SIG-M5 (cell line): ENCODE results near the gene BLOC1S5.
"Not testable (repeated sequence)": the region's sequence is repeated elsewhere in the genome, so short reads cannot be mapped to it uniquely, and the experiment has no call there.

Experiments used
- DNase-seq: peaks from one replicate; lab custom pipeline; 2025; lab: John Stamatoyannopoulos, UW

Gene BLOC1S5

DNA sequence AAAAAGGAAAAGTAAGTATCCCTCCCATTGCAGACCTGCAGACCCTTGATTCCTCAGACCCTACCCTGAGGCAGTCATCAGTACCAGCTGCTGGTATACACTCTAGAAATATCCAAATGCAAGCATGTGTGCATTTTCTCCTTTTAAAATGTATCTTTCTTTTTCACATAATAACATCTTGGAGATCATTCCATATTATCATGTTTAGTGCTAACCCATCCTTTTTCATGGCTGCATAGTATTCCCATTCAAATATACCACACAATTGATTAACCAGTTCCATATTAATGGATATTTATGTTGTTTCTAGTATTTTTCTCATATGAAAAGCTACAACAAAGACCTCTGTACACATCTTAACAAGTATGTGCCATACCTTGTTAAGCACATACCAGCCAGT is 70.8 kb downstream of the BLOC1S5 start:
- DNase-seq: no peak

DNA sequence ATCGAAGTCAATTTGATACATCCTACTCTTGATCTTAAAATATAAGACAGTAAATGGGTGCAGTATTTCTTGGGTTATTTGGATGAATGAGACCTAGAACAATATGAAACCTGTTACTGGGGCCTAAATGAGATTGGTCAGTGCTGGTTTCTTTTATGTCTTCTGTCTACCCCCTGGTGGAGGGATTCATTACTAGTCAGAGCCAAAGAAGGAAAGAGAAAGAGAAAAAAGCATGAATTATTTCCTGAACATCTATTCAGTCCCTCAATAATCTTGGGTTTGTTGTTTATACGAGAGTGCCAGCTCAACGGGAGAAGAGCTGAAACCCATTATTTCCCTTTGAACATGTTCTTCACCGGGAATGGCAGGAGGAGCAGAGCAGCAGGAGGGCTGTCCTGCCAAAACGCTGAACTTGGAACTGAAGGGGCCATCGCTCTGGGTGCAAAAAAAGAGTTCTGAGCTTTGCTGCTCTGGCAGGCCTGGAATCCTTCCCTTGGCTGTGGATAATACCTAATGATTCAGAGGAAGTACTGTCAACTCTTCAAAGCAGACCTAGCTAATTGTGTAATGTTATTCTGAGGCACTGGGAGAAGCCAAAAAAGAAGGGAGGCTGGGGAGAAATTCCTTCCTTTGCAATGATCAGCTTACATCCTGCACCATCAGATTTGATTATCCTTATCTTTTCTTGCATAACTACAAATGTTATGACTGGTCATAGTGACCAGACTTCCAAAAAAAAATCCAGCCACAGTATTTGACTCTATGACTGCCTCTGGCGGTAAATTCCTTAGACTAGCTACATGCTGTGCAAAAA is 72.0 kb downstream of the BLOC1S5 start:
- no peak for DNase-seq

DNA sequence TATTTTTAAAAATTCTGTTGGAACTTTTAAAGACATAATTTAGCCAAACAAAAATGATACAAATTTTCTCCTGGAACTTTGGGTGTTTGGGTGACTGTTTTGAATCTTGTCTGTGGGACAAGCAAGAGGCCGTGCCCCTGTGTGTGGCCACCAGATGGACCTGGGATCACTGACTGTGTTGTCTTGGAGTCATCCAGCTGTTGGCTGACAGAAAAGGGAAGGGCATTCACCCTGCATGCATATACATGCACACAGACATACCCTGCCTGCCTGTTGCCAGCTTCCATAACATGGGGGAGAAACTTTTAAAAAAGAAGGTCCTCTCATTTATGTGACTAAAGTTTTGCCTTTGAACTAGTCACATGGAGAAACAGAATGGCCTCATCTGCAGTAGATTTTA is 72.7 kb downstream of the BLOC1S5 start:
- DNase-seq: no peak

DNA sequence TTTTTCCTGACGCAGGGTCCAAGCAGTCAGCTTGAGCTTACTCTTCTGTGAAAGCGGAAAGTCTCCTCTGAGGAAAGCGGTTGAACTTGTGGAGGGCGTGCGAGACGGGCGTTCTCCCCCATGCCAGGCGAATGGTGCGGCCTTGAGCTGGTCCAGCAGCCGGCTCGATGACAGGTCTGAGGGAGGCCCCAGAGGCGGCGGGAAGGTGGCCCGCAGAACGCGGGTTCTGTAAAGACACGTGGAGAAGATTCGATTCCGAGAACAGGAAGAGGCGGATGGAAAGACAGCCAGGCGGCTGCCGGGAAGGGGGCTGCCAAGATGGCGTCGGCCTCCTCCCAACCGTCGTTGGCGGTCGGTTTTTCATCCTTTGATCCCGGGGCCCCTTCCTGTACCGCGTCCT is 78.0 kb downstream of the BLOC1S5 start:
- DNase-seq: no peak

DNA sequence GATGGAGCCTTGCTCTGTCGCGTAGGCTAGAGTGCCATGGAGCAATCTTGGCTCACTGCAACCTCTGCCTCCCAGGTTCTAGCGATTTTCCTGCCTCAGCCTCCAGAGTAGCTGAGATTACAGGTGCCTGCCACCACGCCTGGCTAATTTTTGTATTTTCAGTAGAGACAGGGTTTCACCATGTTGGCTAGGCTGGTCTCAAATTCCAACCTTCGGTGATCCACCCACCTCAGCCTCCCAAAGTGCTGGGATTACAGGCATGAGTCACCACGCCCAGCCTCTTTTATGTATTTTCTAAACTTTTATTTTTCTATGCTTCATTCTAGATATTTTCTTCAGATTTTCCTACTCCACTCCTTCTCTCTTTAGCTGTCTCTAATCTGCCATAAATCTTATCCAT is 80.2 kb downstream of the BLOC1S5 start:
- not testable (repeated sequence) for DNase-seq

DNA sequence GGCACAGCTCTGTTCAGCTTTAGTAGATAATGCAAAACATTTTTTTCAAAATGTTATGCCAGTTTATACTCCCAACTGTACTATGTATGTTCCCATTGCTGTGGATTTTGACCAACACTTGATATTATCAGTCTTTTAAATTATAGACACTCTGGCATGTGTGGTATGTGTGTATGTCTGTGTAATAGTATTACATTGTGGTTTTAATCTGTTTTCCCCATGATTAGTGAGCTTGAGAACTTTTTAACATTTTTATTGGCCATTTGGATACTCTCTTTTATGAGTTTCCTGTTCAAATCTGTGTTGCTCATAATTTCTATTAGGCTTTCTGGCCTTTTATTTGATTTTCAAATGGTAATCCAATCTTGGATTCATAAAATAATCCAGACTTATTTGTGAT is 84.4 kb downstream of the BLOC1S5 start:
- DNase-seq: no peak

DNA sequence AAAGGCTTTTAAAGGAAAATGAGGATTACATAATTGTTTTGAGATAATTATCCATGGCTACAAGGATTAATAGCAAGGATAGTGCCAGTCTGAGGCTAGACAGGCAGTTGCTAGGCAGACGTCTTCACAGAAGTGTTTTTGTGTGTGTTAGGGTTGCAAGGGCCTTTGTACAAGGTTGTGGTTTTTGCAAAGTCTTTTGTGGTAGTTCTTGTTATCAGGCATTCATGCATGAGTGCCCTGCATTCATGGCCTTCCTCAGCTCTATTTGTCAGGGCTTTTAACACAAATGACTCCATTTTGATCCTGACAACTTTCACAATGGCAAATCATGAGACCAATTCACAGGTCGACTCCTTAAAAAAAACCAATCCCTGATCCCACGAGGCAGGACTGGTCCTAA is 85.5 kb downstream of the BLOC1S5 start:
- no peak for DNase-seq

DNA sequence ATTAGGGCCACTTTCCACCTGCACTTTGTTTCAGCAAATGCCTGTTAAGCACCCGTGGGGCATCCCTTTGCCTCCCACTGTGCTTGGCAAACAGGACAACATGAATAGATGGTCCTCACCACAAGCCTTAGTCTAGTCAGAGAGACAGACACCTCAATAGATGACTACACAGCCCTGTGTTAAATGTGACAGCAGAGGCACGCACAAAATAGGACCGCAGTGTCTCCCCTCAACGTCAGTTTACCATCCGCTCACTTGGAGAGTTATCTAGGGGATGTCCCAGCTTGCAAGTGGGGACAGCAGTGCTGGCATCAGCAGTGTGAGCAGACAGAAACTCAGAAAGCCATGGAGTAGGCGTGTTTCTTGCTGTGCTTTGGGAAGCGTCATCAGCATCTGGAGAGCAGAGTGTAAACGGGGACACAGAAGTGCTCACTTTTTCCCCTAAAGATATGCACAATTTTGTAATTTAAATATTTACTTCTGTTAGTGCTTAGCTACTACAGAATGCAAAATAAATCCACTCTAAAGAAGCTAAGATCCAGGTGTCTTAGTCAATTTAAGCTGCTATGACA is 87.6 kb downstream of the BLOC1S5 start:
- no peak for DNase-seq

DNA sequence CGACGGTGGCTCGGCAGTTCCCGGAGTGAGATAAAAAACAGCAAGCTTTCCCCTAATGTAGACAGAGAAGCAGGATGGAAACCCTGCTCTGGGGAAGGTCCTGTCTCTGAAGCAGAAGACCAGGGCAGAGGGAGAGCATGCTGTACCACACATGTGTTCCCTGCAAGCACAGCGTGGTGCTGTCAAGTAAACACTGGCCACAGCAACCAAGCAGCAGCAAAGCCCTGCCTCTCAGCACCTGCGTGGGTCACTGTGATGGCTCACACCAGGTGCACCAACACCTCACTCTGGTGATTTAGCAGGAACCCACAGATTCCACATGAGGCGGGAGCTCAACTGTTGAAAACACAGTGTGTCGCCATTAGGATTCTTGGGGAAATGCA is 88.4 kb downstream of the BLOC1S5 start:
- DNase-seq: no peak

DNA sequence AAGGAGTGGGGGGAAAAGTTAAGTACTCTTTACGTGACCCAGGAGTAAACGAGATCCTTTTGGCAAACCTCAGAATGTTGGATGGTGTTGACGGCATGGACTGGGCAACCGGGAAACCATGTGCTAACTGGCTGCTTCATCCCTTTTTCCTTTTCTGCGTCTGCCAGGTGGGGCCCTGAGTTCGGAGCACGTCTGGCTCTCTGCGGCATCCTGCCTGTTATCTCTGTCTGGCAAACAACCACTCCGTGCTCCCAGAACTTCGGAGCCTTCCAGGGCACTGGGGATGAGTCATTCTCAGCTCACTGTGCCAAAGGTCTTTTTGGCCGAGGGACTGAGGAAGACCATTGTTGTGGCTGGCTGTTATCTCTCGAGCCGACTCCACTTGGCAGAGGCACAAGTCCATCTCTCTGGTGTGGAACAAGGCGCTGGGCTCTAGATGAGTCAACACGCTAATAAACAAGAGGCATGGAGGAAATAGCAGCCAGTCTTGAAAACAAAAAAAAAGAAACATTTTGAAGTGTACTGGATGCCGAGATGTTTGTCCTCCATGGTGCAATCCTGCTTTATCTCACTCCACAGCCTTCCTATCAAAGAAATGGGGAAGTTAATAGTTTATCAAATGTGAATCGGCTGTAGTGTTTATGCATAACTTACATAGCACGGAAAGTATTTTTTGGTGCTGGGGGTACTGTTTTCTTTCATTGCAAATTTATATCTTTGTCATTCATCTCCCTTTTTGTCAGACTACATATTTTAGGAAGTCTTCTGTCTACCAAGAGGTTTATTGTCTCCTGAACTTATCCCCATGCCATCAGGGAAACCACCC is 89.0 kb downstream of the BLOC1S5 start:
- no peak for DNase-seq

DNA sequence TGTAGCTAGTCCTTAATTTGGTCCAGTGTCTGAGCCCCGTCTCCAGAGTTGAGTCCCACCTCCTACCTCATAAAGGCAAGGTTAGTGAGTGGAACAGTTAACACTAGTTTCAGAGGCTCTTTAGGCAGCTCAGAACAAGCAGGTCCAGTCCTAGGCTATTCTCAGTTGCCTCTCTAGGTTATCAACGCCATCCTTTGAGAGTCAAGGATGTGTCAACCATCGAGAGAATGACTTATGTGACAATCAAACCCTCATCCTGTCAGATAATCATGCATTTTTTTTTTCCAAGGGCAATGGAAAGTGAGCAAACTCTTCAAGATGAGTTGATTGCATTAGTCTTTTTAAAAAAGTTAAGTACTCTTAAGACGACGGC is 89.6 kb downstream of the BLOC1S5 start:
- DNase-seq: no peak

DNA sequence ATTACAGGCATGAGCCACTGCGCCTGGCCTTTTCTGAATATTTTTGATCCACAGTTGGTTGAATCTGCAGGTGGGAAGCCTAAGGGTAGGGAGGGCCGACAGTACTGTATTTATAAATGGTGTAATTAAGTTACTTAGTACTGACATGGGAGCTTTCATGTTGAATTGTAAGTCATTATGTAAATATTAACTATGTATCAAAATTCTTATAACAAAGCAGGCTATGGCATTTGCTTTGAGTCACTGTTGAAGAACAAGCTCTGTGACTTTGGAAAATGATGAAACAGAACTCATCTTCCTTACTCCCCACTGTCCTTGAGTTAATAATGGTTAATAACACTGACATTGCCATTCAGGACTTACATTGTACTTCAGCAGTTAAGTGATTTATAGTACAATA is 90.6 kb downstream of the BLOC1S5 start:
- no peak for DNase-seq

DNA sequence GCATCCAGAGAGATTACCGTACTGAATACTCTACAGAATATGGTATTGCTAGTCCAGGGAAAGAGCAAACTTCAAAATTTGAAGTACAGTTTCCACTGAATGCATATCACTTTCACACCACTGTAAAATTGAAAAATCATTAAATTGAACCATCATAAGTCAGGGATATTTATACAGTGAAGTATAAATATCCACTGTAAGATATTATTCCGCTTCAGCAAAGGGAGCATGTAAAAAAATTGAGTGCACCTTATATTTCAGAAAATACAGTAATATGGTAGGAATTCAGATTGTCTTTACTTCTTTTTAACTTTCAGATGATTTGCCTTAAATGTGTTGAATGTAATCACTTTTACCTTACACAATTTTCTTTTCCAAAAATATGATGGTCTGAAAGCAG is 92.7 kb downstream of the BLOC1S5 start:
- DNase-seq: no peak

DNA sequence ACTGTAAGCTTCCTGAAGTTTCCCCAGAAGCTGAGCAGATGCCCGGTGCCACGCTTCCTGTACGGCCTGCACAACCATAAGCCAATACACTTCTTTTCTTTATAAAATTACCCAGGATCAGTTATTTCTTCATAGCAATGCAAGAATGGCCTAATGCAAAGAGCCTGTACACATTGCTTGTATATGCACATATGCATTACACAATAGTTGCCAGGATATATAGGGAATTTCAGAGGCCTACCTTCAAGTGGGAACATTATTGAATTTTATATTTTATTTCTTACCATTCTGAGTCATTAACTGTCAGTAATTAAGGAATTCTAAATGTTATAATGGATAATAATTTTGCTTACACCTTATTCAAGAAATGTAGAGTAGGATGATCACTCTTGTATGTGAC is 93.6 kb downstream of the BLOC1S5 start:
- DNase-seq: no peak
